HepG2 (cell line): Measurements from ENCODE around the gene MAPK6. TPM values are rescaled to one million over a fixed set of nuclear protein-coding genes. Genes with fewer than 3 reads are reported as not detected.

Experiments
- CREM ChIP-seq, 2 experiments: sonication (generic) in 1 of 2; formaldehyde crosslinking in 1 of 2; IDR thresholded peaks; 2 replicates each; pipeline versions ENCODE4 v1.4.0 to v1.6.1; 2016 to 2020; ENCODE audit warnings: antibody characterized with exemption in 1 of 2, mild to moderate bottlenecking in 1 of 2, missing genetic modification reagents in 1 of 2
- GLI4 ChIP-seq: sonication (generic); formaldehyde crosslinking; IDR thresholded peaks from 2 replicates; pipeline ENCODE4 v1.5.1; 2020; ENCODE audit warnings: missing genetic modification reagents, mild to moderate bottlenecking, moderate library complexity, borderline replicate concordance
- HDAC6 ChIP-seq: fragments of 200-600 bp; sonication (generic); IDR thresholded peaks from 2 replicates; pipeline ENCODE4 v1.7.0; 2017; ENCODE audit warnings: mild to moderate bottlenecking, antibody characterized with exemption, low read length, low read depth
- JDP2 ChIP-seq: sonication (generic); formaldehyde crosslinking; IDR thresholded peaks from 2 replicates; pipeline ENCODE4 v1.8.1; 2022; ENCODE audit warnings: missing genetic modification reagents, borderline replicate concordance
- MAFK ChIP-seq, 2 experiments: IDR thresholded peaks in 1 of 2; conservative IDR thresholded peaks in 1 of 2; 2 replicates each; pipeline ENCODE4 v1.6.1; 2011; ENCODE audit warnings: improper control_type of control experiment in 2 of 2, low read length in 2 of 2
- MIER3 ChIP-seq: IDR thresholded peaks from 2 replicates; pipeline ENCODE4 v1.6.1; 2016; ENCODE audit warnings: missing compliant biosample characterization, borderline replicate concordance
- MTA1 ChIP-seq: sonication (generic); formaldehyde crosslinking; IDR thresholded peaks from 2 replicates; pipeline ENCODE4 v1.4.0; 2020; ENCODE audit warnings: missing genetic modification reagents, mild to moderate bottlenecking, borderline replicate concordance
- MXD4 ChIP-seq: IDR thresholded peaks from 2 replicates; pipeline ENCODE4 v1.6.1; 2016; ENCODE audit warnings: mild to moderate bottlenecking, missing biosample characterization, missing genetic modification reagents
- NFKBIZ ChIP-seq: IDR thresholded peaks from 2 replicates; pipeline ENCODE4 v1.6.1; 2018; ENCODE audit warnings: missing genetic modification reagents, missing compliant biosample characterization
- NR2F6 ChIP-seq, 2 experiments: IDR thresholded peaks; 2 replicates each; pipeline ENCODE4 v1.6.1; 2016; ENCODE audit warnings: antibody characterized with exemption in 1 of 2, mild to moderate bottlenecking in 1 of 2
- PCBP2 ChIP-seq: fragments of 200-400 bp; formaldehyde crosslinking; optimal IDR thresholded peaks from 2 replicates; pipeline ENCODE3; 2018; ENCODE audit warnings: low read length, low read depth; ENCODE audit not compliant: poor library complexity, severe bottlenecking
- PRMT3 ChIP-seq: sonication (generic); formaldehyde crosslinking; IDR thresholded peaks from 2 replicates; pipeline ENCODE4 v1.8.1; 2022; ENCODE audit warnings: low read depth, mild to moderate bottlenecking, moderate library complexity, missing genetic modification reagents, borderline replicate concordance
- RXRB ChIP-seq: IDR thresholded peaks from 2 replicates; pipeline ENCODE4 v1.6.1; 2016; ENCODE audit warnings: borderline replicate concordance, missing genetic modification reagents, missing compliant biosample characterization
- TCF7 ChIP-seq: sonication (generic); IDR thresholded peaks from 2 replicates; pipeline ENCODE4 v1.6.1; 2016; ENCODE audit warnings: antibody characterized with exemption, low read depth
- ZBTB7B ChIP-seq: sonication (generic); formaldehyde crosslinking; IDR thresholded peaks from 2 replicates; pipeline ENCODE4 v1.4.0; 2020; ENCODE audit warnings: missing genetic modification reagents
- ZBTB8A ChIP-seq: sonication (generic); formaldehyde crosslinking; IDR thresholded peaks from 2 replicates; pipeline ENCODE4 v1.4.0; 2020; ENCODE audit warnings: mild to moderate bottlenecking, low read depth, missing genetic modification reagents, borderline replicate concordance
- ZFY ChIP-seq: sonication (generic); formaldehyde crosslinking; IDR thresholded peaks from 2 replicates; pipeline ENCODE4 v1.4.0; 2020; ENCODE audit warnings: missing genetic modification reagents
- ZNF224 ChIP-seq: sonication (generic); formaldehyde crosslinking; IDR thresholded peaks from 2 replicates; pipeline ENCODE4 v1.5.0; 2020; ENCODE audit warnings: mild to moderate bottlenecking, missing genetic modification reagents
- ZNF333 ChIP-seq: sonication (generic); formaldehyde crosslinking; IDR thresholded peaks from 2 replicates; pipeline ENCODE4 v1.4.0; 2020; ENCODE audit warnings: mild to moderate bottlenecking, missing genetic modification reagents, borderline replicate concordance
- ZNF484 ChIP-seq: sonication (generic); formaldehyde crosslinking; IDR thresholded peaks from 2 replicates; pipeline ENCODE4 v1.5.1; 2020; ENCODE audit warnings: mild to moderate bottlenecking, low read depth, missing genetic modification reagents, borderline replicate concordance
- ZNF543 ChIP-seq: sonication (generic); formaldehyde crosslinking; IDR thresholded peaks from 2 replicates; pipeline ENCODE4 v1.4.0; 2020; ENCODE audit warnings: mild to moderate bottlenecking, missing genetic modification reagents
- ZNF557 ChIP-seq: sonication (generic); formaldehyde crosslinking; IDR thresholded peaks from 2 replicates; pipeline ENCODE4 v1.4.0; 2020; ENCODE audit warnings: missing genetic modification reagents
- ZNF570 ChIP-seq: sonication (generic); formaldehyde crosslinking; IDR thresholded peaks from 2 replicates; pipeline ENCODE4 v1.4.0; 2020; ENCODE audit warnings: mild to moderate bottlenecking, missing genetic modification reagents, borderline replicate concordance
- ZNF749 ChIP-seq: sonication (generic); formaldehyde crosslinking; IDR thresholded peaks from 2 replicates; pipeline ENCODE4 v1.8.0; 2022; ENCODE audit warnings: mild to moderate bottlenecking, missing genetic modification reagents, moderate library complexity, borderline replicate concordance
- polyA plus RNA-seq, 8 experiments: library from polyadenylated mRNA; depleted of rRNA in 3 of 8; stranded (reverse) in 7 of 8; unstranded in 1 of 8; fragments of >200 nt; fragmentation: Illumina TruSeq in 4 of 8; extraction: Trizol in 4 of 8; gene quantifications; 2 replicates each; pipeline versions ENCODE4 v1.2.1 to v1.2.3, GENCODE V29; 2011 to 2016; ENCODE audit warnings: low read depth in 4 of 8, missing spikeins in 1 of 8, mixed read lengths in 1 of 8; ENCODE audit not compliant: insufficient read depth in 1 of 8
- total RNA-seq, 5 experiments: library from RNA; depleted of rRNA; stranded (reverse); fragments of >200 nt; fragmentation: Illumina TruSeq; extraction: Trizol; gene quantifications; 2 replicates each; pipeline ENCODE4 v1.2.3, GENCODE V29; 2016; ENCODE audit warnings: low read depth in 1 of 5
- TF ChIP-seq, protein P1 (sequence below): sonication (generic); formaldehyde crosslinking; IDR thresholded peaks from 2 replicates; pipeline ENCODE4 v1.4.0; 2020; ENCODE audit warnings: mild to moderate bottlenecking, missing genetic modification reagents
- TF ChIP-seq, protein P2 (sequence below): sonication (generic); formaldehyde crosslinking; IDR thresholded peaks from 2 replicates; pipeline ENCODE4 v1.9.0; 2022; ENCODE audit warnings: low read depth, missing genetic modification reagents

The MAPK6 gene
- total and polyA plus RNA-seq, 2 of the 13 experiments (the other 11 are each of a cell fraction or from before 2014, with no cell fraction given): 89.5 to 99.7 TPM

DNA sequence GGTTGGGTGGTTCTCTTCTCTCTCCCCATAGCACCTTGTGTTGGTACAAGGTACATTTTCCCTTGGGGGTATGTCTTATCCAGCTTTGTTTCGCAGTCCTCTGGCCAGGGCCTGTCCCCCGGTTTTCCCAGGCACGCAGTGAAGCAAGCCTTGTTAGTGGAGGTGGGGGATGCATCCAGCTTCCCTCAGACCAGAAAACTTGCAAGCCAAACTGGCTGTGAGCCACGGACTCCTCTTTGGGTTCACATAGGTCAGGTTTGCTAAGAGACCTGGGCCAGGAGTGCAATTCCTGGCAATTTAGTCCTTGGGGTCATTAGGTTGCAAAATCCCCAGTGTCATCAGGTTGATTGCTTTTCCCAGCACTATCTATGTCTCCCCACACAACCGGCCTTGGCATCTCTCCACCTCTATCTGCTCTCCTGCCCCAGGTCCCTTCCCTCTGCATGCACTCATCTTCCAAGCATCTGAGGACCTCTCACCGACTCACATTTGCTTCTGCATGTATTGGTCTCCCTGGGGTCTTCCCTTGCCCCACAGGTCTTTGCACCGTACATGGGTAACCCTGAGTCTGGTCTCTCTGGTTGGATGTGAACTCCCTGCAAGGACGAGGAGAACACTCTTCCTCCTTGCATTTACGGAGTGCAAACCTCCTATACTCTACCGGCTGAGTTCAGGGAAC is 59.3 kb downstream of the MAPK6 start (continued):
- TF ChIP-seq, protein P1, sequence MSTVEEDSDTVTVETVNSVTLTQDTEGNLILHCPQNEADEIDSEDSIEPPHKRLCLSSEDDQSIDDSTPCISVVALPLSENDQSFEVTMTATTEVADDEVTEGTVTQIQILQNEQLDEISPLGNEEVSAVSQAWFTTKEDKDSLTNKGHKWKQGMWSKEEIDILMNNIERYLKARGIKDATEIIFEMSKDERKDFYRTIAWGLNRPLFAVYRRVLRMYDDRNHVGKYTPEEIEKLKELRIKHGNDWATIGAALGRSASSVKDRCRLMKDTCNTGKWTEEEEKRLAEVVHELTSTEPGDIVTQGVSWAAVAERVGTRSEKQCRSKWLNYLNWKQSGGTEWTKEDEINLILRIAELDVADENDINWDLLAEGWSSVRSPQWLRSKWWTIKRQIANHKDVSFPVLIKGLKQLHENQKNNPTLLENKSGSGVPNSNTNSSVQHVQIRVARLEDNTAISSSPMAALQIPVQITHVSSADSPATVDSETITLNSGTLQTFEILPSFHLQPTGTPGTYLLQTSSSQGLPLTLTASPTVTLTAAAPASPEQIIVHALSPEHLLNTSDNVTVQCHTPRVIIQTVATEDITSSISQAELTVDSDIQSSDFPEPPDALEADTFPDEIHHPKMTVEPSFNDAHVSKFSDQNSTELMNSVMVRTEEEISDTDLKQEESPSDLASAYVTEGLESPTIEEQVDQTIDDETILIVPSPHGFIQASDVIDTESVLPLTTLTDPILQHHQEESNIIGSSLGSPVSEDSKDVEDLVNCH (CRISPR knock-in tag): no peak
- no peak for TF ChIP-seq GLI4 (CRISPR knock-in tag)
- TF ChIP-seq ZNF484 (CRISPR knock-in tag): no peak
- TF ChIP-seq NR2F6 (IDR thresholded peaks at IDR 0.05): peak; percentile 90
- peak; percentile 89 for TF ChIP-seq NR2F6 (CRISPR knock-in tag; IDR thresholded peaks at IDR 0.05)
- no peak for TF ChIP-seq MAFK (conservative IDR thresholded peaks at IDR 0.05 in 1 of 2, IDR thresholded peaks at IDR 0.05 in 1 of 2; ENCODE audit: low read length in 2 of 2)
- TF ChIP-seq PCBP2: no peak
- TF ChIP-seq ZBTB8A (CRISPR knock-in tag): no peak
- no peak for TF ChIP-seq ZNF749
- TF ChIP-seq NFKBIZ (CRISPR knock-in tag): no peak
- TF ChIP-seq ZBTB7B: no peak
- TF ChIP-seq ZNF543 (CRISPR knock-in tag): no peak
- no peak for TF ChIP-seq MXD4 (CRISPR knock-in tag)
- TF ChIP-seq CREM (IDR thresholded peaks at IDR 0.05): no peak; the same call in 1 of the 2 replicates
- no peak for TF ChIP-seq CREM (CRISPR knock-in tag; IDR thresholded peaks at IDR 0.05)
- TF ChIP-seq HDAC6: no peak
- TF ChIP-seq MIER3 (CRISPR knock-in tag): peak; percentile 46; the same call in 1 of the 2 replicates
- TF ChIP-seq JDP2: no peak
- TF ChIP-seq ZNF570 (CRISPR knock-in tag): no peak
- TF ChIP-seq ZNF557: no peak
- no peak for TF ChIP-seq ZNF333 (CRISPR knock-in tag)
- TF ChIP-seq MTA1 (CRISPR knock-in tag): no peak
- peak; percentile 44; the same call in 1 of the 2 replicates for TF ChIP-seq ZFY (CRISPR knock-in tag)
- TF ChIP-seq RXRB (CRISPR knock-in tag): peak; percentile 64
- TF ChIP-seq PRMT3 (CRISPR knock-in tag): no peak
- TF ChIP-seq, protein P2, sequence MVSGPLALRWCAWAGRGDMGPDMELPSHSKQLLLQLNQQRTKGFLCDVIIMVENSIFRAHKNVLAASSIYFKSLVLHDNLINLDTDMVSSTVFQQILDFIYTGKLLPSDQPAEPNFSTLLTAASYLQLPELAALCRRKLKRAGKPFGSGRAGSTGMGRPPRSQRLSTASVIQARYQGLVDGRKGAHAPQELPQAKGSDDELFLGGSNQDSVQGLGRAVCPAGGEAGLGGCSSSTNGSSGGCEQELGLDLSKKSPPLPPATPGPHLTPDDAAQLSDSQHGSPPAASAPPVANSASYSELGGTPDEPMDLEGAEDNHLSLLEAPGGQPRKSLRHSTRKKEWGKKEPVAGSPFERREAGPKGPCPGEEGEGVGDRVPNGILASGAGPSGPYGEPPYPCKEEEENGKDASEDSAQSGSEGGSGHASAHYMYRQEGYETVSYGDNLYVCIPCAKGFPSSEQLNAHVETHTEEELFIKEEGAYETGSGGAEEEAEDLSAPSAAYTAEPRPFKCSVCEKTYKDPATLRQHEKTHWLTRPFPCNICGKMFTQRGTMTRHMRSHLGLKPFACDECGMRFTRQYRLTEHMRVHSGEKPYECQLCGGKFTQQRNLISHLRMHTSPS: peak; percentile 56; the same call in 1 of the 2 replicates
- no peak; the same call in 1 of the 2 replicates for TF ChIP-seq ZNF224 (CRISPR knock-in tag)
- no peak for TF ChIP-seq TCF7
